ENCODE data around the gene LBP. TPM values are rescaled to one million over a fixed set of nuclear protein-coding genes. Genes with fewer than 3 reads are reported as not detected.
"Not testable (repeated sequence)": the region's sequence is repeated elsewhere in the genome, so short reads cannot be mapped to it uniquely, and the experiment has no call there.

Gene LBP
- total RNA-seq, 6 experiments from 2014 or later, result 380 to 2,142 (median 1,251) TPM

GRCh38 chr20:38407321-38407720 is 61.0 kb downstream of the LBP start:
- TF ChIP-seq POLR2A (IDR thresholded peaks at IDR 0.05) (no peak), CTCF (IDR thresholded peaks at IDR 0.05) (no peak)
- Histone ChIP-seq H3K4me3 (no peak overlapping the region), H3K36me3 (peaks cover 0 to 4% (median 0%) of the 10 kb centered on the region in 4 donors), H3K27ac (no peak overlapping the region), H3K4me1 (no peaks in the 10 kb centered on the region), H3K27me3 (no peaks in the 10 kb centered on the region), H3K9me3 (no peaks in the 10 kb centered on the region)
- WGBS (ENCODE audit: insufficient coverage, low coverage, low lambda C conversion rate, missing lambda C conversion rate), result 95% methylated on average over 11 of the region's 29 CpGs
- ATAC-seq (no peak), DNase-seq (no peak)
- intact Hi-C loops (cut with DNase I), result no loop called here

- H3K36me3 ChIP-seq; intact Hi-C loops (cut with DNase I); H3K9me3 ChIP-seq; H3K4me3 ChIP-seq; ATAC-seq; H3K27ac ChIP-seq; DNase-seq; H3K4me1 ChIP-seq; H3K27me3 ChIP-seq: not testable (repeated sequence)
- 68% methylated on average over 6 of the region's 9 CpGs for WGBS (ENCODE audit: insufficient coverage, low coverage, low lambda C conversion rate, missing lambda C conversion rate)
Observed at GRCh38 chr20:38407822-38408221, 61.5 kb downstream of the LBP start.

GRCh38 chr20:38412877-38413577 is 66.7 kb downstream of the LBP start:
- no peak for TF ChIP-seq CTCF (IDR thresholded peaks at IDR 0.05)
- TF ChIP-seq POLR2A (IDR thresholded peaks at IDR 0.05), result no peak
- no peak overlapping the region for H3K4me3 ChIP-seq
- no peaks in the 10 kb centered on the region for H3K9me3 ChIP-seq
- WGBS (ENCODE audit: insufficient coverage, low coverage, low lambda C conversion rate, missing lambda C conversion rate), result 95% methylated on average over 6 of the region's 9 CpGs
- intact Hi-C loops (cut with DNase I), result loop anchor here (10.0 kb wide), 1 partner anchor 78 kb away; no protein-coding TSS in a partner anchor
- H3K27me3 ChIP-seq, result no peaks in the 10 kb centered on the region
- ATAC-seq (no peak), DNase-seq (no peak)
- peaks cover 0 to 5% (median 0%) of the 10 kb centered on the region in 4 donors for H3K36me3 ChIP-seq
- H3K27ac ChIP-seq, result no peak overlapping the region
- no peaks in the 10 kb centered on the region for H3K4me1 ChIP-seq

GRCh38 chr20:38414769-38415450 is 68.6 kb downstream of the LBP start:
- peaks cover 0 to 11% (median 8%) of the 10 kb centered on the region in 4 donors for H3K36me3 ChIP-seq
- no peaks in the 10 kb centered on the region for H3K9me3 ChIP-seq
- no peak overlapping the region for H3K4me3 ChIP-seq
- intact Hi-C loops (cut with DNase I), result loop anchor here (10.0 kb wide), 1 partner anchor 80 kb away; no protein-coding TSS in a partner anchor
- WGBS (ENCODE audit: insufficient coverage, low coverage, low lambda C conversion rate, missing lambda C conversion rate), result 100% methylated on average over 4 of the region's 14 CpGs
- no peak for DNase-seq
- TF ChIP-seq CTCF (IDR thresholded peaks at IDR 0.05) (no peak), POLR2A (IDR thresholded peaks at IDR 0.05) (no peak)
- ATAC-seq, result no peak
- no peak overlapping the region for H3K27ac ChIP-seq
- no peaks in the 10 kb centered on the region for H3K4me1 ChIP-seq
- no peaks in the 10 kb centered on the region for H3K27me3 ChIP-seq
